Measurements from ENCODE around the gene DGKI. TPM values are rescaled to one million over a fixed set of nuclear protein-coding genes. Genes with fewer than 3 reads are reported as not detected.

Gene DGKI
- total and polyA plus RNA-seq, 2 experiments from 2014 or later, result 0.16 to 1.0 TPM

- H3K4me2 ChIP-seq, result no peak overlapping the region
- no peaks in the 10 kb centered on the region for H4K20me1 ChIP-seq (replicated peaks; ENCODE audit: insufficient read depth)
- H3K36me3 ChIP-seq (ENCODE audit: insufficient read depth), result no peaks in the 10 kb centered on the region
- no peaks in the 10 kb centered on the region for H3K4me1 ChIP-seq (ENCODE audit: insufficient read depth)
- no peaks in the 10 kb centered on the region for H3K36me3 Mint-ChIP-seq (ENCODE audit: low read depth)
- H3K27me3 Mint-ChIP-seq (ENCODE audit: insufficient read depth, low read depth, poor library complexity), result no peaks in the 10 kb centered on the region
- no peak overlapping the region for H2AFZ ChIP-seq
- ATAC-seq (no peak), DNase-seq (ENCODE audit: low spot score) (no peak)
- no peaks in the 10 kb centered on the region for H3K9me2 ChIP-seq (ENCODE audit: insufficient read depth)
- 0 out of 3 replicates have a peak, but pooled peaks cover 3% of the 10 kb centered on the region for H3K4me1 Mint-ChIP-seq
- no peak overlapping the region for H3K4me3 Mint-ChIP-seq
- no peak for TF ChIP-seq ZNF114 (CRISPR knock-in tag; IDR thresholded peaks at IDR 0.05)
- no peak for TF ChIP-seq EZH2phosphoT487 (IDR thresholded peaks at IDR 0.05; ENCODE audit: unreplicated experiment)
- TF ChIP-seq CTCF (conservative IDR thresholded peaks at IDR 0.05; ENCODE audit: low read depth in 2 of 2), result no peak
- TF ChIP-seq ZNF462 (CRISPR knock-in tag; IDR thresholded peaks at IDR 0.05), result no peak
- no peak for TF ChIP-seq EZH2 (IDR thresholded peaks at IDR 0.05; ENCODE audit: low read depth, unreplicated experiment)
- no peak for TF ChIP-seq CREB1 (CRISPR knock-in tag; IDR thresholded peaks at IDR 0.05; ENCODE audit: low read depth)
- no peak for TF ChIP-seq ZNF331 (CRISPR knock-in tag; IDR thresholded peaks at IDR 0.05; ENCODE audit: low read depth)
- TF ChIP-seq JUNB (IDR thresholded peaks at IDR 0.05; ENCODE audit: unreplicated experiment), result no peak
- TF ChIP-seq REST (IDR thresholded peaks at IDR 0.05; ENCODE audit: unreplicated experiment), result no peak
- no peak for TF ChIP-seq POLR2AphosphoS5 (IDR thresholded peaks at IDR 0.05; ENCODE audit: low read depth)
- no peak for TF ChIP-seq NANOG (IDR thresholded peaks at IDR 0.05; ENCODE audit: borderline replicate concordance)
- no peak for TF ChIP-seq ETS1 (IDR thresholded peaks at IDR 0.05)
- H3K27me3 ChIP-seq (ENCODE audit: insufficient read depth), result no peaks in the 10 kb centered on the region
- no peaks in the 10 kb centered on the region for H3K79me2 ChIP-seq (replicated peaks; ENCODE audit: insufficient read depth)
- H3K4me3 ChIP-seq, result no peak overlapping the region
- no peak overlapping the region for H3K27ac ChIP-seq (ENCODE audit: low read depth)
- H3F3A ChIP-seq (replicated peaks; ENCODE audit: low read depth), result no peaks in the 10 kb centered on the region
- H3K27ac Mint-ChIP-seq, result no peak overlapping the region
- H3K9me3 Mint-ChIP-seq, result no peaks in the 10 kb centered on the region
Measured at GRCh38 chr7:137469858-137470257, 376.9 kb downstream of the DGKI start.

All from GM23338 (cell line).